ENCODE measurements around the gene ABCA12. TPM values are rescaled to one million over a fixed set of nuclear protein-coding genes. Genes with fewer than 3 reads are reported as not detected.

Gene ABCA12
- total and polyA plus RNA-seq, 10 of the 15 experiments (the other 5 are each of a cell fraction or from before 2014, with no cell fraction given): 1.2 to 12.1 (median 6.0) TPM

DNA sequence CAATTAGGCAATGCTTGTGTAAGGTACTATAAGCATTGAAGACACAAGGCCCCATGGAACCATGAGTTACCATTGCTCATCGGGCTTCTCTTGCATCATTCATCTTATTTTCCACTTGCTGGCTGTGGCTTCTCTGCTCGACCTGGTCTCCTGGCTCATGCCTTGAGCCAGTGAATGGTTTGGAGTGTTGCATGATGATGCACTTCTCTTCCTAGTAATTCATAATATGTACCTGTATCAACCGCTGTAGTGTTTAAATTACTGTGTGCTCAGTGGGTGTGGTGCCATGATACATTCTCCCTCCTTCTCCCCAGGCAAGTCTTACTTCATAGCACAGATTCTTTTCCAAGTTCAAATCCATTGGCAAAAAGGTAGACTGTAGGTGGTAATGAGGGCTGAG lies 66.8 kb downstream of the ABCA12 start:
- POLR2A ChIA-PET: no interaction called here
- TF ChIP-seq, protein P1, sequence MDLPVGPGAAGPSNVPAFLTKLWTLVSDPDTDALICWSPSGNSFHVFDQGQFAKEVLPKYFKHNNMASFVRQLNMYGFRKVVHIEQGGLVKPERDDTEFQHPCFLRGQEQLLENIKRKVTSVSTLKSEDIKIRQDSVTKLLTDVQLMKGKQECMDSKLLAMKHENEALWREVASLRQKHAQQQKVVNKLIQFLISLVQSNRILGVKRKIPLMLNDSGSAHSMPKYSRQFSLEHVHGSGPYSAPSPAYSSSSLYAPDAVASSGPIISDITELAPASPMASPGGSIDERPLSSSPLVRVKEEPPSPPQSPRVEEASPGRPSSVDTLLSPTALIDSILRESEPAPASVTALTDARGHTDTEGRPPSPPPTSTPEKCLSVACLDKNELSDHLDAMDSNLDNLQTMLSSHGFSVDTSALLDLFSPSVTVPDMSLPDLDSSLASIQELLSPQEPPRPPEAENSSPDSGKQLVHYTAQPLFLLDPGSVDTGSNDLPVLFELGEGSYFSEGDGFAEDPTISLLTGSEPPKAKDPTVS (IDR thresholded peaks at IDR 0.05; ENCODE audit: low read depth, low read length): no peak
- TF ChIP-seq SIX5 (IDR thresholded peaks at IDR 0.05; ENCODE audit: low read depth, low read length, severe bottlenecking) (no peak), NR2C2 (IDR thresholded peaks at IDR 0.05; ENCODE audit: borderline replicate concordance, control insufficient read depth, insufficient read length, low read depth) (no peak), SMAD1 (IDR thresholded peaks at IDR 0.05; ENCODE audit: low read depth, partially characterized antibody) (no peak), BRCA1 (IDR thresholded peaks at IDR 0.05; ENCODE audit: low read depth, low read length) (no peak), EZH2 (IDR thresholded peaks at IDR 0.05; ENCODE audit: borderline replicate concordance, control insufficient read depth, low read depth, low read length) (no peak), PML (IDR thresholded peaks at IDR 0.05; ENCODE audit: low read length) (no peak), BACH1 (IDR thresholded peaks at IDR 0.05; ENCODE audit: borderline replicate concordance) (no peak), TARDBP (IDR thresholded peaks at IDR 0.05; ENCODE audit: borderline replicate concordance) (no peak), HDGF (IDR thresholded peaks at IDR 0.05) (no peak), EP300 (IDR thresholded peaks at IDR 0.05; ENCODE audit: borderline replicate concordance in 1 of 2, control insufficient read depth in 1 of 2, low read depth in 2 of 2, low read length in 2 of 2) (no peak), BCL11A (IDR thresholded peaks at IDR 0.05; ENCODE audit: low read depth, low read length) (no peak)
- TF ChIP-seq, protein P2, sequence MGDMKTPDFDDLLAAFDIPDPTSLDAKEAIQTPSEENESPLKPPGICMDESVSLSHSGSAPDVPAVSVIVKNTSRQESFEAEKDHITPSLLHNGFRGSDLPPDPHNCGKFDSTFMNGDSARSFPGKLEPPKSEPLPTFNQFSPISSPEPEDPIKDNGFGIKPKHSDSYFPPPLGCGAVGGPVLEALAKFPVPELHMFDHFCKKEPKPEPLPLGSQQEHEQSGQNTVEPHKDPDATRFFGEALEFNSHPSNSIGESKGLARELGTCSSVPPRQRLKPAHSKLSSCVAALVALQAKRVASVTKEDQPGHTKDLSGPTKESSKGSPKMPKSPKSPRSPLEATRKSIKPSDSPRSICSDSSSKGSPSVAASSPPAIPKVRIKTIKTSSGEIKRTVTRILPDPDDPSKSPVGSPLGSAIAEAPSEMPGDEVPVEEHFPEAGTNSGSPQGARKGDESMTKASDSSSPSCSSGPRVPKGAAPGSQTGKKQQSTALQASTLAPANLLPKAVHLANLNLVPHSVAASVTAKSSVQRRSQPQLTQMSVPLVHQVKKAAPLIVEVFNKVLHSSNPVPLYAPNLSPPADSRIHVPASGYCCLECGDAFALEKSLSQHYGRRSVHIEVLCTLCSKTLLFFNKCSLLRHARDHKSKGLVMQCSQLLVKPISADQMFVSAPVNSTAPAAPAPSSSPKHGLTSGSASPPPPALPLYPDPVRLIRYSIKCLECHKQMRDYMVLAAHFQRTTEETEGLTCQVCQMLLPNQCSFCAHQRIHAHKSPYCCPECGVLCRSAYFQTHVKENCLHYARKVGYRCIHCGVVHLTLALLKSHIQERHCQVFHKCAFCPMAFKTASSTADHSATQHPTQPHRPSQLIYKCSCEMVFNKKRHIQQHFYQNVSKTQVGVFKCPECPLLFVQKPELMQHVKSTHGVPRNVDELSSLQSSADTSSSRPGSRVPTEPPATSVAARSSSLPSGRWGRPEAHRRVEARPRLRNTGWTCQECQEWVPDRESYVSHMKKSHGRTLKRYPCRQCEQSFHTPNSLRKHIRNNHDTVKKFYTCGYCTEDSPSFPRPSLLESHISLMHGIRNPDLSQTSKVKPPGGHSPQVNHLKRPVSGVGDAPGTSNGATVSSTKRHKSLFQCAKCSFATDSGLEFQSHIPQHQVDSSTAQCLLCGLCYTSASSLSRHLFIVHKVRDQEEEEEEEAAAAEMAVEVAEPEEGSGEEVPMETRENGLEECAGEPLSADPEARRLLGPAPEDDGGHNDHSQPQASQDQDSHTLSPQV (IDR thresholded peaks at IDR 0.05): no peak
- TF ChIP-seq, protein P3, sequence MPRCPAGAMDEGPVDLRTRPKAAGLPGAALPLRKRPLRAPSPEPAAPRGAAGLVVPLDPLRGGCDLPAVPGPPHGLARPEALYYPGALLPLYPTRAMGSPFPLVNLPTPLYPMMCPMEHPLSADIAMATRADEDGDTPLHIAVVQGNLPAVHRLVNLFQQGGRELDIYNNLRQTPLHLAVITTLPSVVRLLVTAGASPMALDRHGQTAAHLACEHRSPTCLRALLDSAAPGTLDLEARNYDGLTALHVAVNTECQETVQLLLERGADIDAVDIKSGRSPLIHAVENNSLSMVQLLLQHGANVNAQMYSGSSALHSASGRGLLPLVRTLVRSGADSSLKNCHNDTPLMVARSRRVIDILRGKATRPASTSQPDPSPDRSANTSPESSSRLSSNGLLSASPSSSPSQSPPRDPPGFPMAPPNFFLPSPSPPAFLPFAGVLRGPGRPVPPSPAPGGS (IDR thresholded peaks at IDR 0.05; ENCODE audit: borderline replicate concordance, insufficient read depth, low read depth, low read length, poor library complexity, severe bottlenecking): no peak
- TF ChIP-seq, protein P4, sequence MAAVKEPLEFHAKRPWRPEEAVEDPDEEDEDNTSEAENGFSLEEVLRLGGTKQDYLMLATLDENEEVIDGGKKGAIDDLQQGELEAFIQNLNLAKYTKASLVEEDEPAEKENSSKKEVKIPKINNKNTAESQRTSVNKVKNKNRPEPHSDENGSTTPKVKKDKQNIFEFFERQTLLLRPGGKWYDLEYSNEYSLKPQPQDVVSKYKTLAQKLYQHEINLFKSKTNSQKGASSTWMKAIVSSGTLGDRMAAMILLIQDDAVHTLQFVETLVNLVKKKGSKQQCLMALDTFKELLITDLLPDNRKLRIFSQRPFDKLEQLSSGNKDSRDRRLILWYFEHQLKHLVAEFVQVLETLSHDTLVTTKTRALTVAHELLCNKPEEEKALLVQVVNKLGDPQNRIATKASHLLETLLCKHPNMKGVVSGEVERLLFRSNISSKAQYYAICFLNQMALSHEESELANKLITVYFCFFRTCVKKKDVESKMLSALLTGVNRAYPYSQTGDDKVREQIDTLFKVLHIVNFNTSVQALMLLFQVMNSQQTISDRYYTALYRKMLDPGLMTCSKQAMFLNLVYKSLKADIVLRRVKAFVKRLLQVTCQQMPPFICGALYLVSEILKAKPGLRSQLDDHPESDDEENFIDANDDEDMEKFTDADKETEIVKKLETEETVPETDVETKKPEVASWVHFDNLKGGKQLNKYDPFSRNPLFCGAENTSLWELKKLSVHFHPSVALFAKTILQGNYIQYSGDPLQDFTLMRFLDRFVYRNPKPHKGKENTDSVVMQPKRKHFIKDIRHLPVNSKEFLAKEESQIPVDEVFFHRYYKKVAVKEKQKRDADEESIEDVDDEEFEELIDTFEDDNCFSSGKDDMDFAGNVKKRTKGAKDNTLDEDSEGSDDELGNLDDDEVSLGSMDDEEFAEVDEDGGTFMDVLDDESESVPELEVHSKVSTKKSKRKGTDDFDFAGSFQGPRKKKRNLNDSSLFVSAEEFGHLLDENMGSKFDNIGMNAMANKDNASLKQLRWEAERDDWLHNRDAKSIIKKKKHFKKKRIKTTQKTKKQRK (IDR thresholded peaks at IDR 0.05; ENCODE audit: low read depth, low read length): no peak

More for the DNA sequence above, 66.8 kb downstream of the ABCA12 start:
- FAIRE-seq (no peak), DNase-seq (ENCODE audit: low read depth, low spot score) (no peak), ATAC-seq (no peak)
- SMC1A ChIA-PET (ENCODE audit: uncharacterized antibody, unreplicated experiment): no interaction called here
- RAD21 ChIA-PET (ENCODE audit: unreplicated experiment): no interaction called here
- Histone ChIP-seq H3K36me3 (ENCODE audit: control insufficient read depth in 2 of 2, insufficient read depth in 2 of 2, low read length in 1 of 2) (no peaks in the 10 kb centered on the region), H3K27ac (ENCODE audit: control insufficient read depth, insufficient read depth) (no peak overlapping the region), H3K4me1 (ENCODE audit: control insufficient read depth, insufficient read depth, low read length) (no peaks in the 10 kb centered on the region), H2AFZ (ENCODE audit: control insufficient read depth, low read depth, low read length) (no peak overlapping the region), H3K9me3 (replicated peaks; ENCODE audit: control insufficient read depth, insufficient read depth, low read length) (no peaks in the 10 kb centered on the region), H3K27me3 (replicated peaks in 1 of 2; ENCODE audit: control insufficient read depth in 2 of 2, insufficient read depth in 2 of 2, low read length in 1 of 2) (no peaks in the 10 kb centered on the region), H3K4me2 (ENCODE audit: control insufficient read depth, insufficient read depth) (no peak overlapping the region), H3K79me2 (ENCODE audit: control insufficient read depth, insufficient read depth, low read length) (no peaks in the 10 kb centered on the region), H3K4me3 (no peak overlapping the region), H3K9ac (ENCODE audit: control insufficient read depth, insufficient read depth, low read length) (no peak overlapping the region), H4K20me1 (ENCODE audit: control insufficient read depth, insufficient read depth) (no peaks in the 10 kb centered on the region)
- WGBS (ENCODE audit: insufficient coverage, insufficient replicate concordance, low lambda C conversion rate, missing lambda C conversion rate): 65% methylated on average over 3 of the region's 3 CpGs
- BruUV-seq (replicated peaks): no TSS peak
- in situ Hi-C loops (cut with MboI) (no loop called here), intact Hi-C loops (cut with micrococcal nuclease; ENCODE audit: unreplicated experiment) (no loop called here)
- CTCF ChIA-PET: no interaction called here
